NCI-H1417 treated with DMSO at 0.1 percent for 48 hours (cell line): Measurements from ENCODE around the gene SNX24.
A peak's percentile ranks its signal among the peaks of the same experiment; 100 is the strongest.

Experiments
- DNase-seq: peaks from one replicate; lab custom pipeline; 2025; lab: John Stamatoyannopoulos, UW

The SNX24 gene

DNA sequence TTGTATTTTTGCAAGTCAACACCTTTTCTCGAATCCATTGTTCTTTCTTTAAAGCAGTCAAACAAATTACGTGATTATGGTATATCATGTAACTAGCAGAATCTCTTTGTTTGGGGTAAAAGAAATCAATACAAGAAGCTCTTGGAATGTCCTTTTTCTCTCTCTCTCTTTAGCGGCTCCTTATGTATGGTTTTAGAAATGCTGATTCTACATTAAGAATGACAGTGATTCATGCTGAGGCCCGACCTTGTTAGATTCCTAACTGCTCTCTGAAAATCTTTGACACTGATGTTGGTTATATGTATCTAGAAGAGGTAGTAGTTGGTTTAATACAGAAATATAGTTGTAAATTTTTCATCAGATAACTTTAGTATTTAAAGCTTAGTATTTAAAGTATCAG lies 76.4 kb downstream of the SNX24 start:
- DNase-seq = no peak

DNA sequence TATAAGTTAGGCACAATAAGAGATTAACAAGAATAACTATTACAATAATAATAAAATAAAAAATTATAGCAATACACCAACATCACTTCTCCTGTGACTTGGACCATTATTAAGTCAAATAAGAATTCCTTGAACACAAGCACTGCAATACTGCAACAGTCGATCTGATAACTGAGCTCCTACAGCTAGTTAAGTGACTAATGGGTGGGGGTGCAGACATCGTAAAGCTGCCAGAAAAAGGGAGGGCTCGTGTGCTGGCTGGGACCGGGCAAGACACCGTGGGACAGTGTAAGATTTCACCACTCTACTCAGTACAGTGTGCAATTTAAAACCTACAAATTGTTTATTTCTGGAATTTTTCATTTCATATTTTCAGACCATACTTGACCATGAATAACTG lies 78.8 kb downstream of the SNX24 start:
- no peak for DNase-seq

DNA sequence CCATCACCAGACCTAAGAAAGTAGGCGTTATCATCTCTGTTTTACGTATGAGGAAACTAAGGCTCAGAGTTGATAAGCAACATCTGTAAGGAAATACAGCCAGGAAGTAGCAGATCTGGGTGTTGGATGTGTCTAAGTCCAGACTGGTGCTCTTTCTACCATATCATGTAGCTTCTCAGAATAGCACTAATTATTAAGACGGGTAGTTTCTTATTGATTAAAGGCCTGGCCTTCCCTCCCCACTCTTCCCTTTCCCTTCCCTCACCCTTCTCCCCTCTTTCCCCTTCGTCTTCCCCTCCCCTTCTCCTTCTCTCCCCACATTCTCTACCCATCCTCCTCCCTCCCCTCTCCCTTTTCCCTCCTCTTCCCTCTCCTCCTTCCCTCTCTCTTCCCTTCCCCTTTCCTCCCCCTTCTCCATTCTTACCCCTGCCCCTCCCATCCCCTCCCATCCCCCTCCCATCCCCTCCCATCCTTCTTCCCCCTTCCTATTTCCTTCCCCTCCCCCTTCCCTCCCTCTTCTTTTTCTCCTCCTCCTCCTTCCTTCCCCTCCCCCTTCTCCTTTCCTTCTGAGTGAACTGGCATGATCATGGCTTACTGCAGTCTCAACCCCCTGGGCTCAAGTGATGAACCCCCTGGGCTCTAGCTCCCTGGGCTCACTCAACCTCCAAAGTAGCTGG lies 79.4 kb downstream of the SNX24 start:
- DNase-seq = no peak

DNA sequence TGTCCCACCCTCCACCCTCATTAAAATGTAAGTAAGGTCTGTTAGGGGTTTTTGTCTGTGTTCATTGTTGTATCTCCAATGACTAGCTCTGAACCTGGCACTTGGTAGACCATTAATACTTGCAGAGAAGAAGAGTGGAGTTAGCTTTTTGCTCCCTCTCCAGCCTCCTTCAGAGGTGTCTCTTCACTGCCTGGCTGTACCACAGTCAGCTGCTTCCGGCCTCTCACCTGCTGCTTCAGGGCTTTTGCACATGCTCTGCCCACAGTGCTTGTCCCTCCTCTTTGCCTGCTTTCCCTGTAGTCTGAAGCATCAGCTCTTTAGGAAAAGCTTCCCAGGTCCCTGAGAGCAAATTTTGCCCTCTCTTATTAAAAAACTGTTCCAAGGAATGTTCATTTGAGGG lies 83.6 kb downstream of the SNX24 start:
- no peak for DNase-seq

DNA sequence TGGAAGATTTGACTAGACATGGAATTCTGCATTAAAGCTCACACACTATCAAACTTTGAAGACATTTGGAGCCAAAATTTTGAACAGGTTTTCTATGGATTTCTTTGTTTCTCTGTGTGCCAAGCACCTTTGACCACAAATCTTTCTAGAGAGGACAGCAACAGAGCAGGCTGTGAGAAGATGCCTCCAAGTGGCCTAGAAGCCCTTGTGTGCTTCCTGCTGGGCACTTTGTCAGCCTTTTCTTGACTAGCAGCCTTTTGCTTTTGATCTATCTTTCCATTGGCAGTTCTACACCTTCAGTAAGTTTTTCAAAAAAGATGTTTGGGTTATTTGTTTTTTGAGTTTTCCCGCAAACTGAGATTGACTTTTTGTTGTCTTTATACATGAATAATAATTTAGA lies 84.6 kb downstream of the SNX24 start:
- DNase-seq = no peak

DNA sequence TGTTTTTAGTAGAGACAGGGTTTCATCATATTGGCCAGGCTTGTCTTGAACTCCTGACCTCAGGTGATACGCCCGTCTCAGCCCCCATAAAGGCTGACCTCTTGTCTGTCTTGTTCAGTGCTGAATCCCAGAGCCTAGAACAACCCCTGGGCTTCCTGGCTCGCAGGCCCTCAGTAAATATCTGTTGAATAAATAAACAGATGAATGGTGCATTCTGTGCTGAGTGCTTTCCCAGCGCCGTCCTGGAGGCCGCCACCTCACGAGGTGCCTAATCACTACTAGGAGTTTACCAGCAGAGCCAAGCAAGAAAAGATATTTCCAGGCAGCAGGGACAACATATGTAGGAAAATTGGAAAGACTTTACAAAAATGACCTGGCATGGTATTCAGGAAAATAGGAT lies 88.5 kb downstream of the SNX24 start:
- DNase-seq = no peak

DNA sequence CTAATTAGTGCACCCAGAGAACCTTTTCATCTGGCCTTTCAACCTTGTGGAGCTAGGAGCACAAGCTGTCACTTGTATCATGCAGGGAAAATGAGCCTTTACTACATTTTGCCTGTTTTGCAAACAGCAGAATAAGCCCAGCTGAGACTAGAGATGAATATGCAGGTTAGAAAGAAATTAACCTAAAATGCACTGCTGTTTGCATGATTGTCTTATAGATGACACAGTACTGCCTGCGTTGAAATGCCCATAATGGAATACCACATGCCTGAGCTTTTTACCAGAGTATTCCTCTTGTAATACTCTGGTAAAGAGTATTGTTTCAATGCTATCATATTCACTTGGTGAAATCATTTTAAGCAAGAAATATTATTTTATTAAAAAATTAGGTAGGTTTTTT lies 90.7 kb downstream of the SNX24 start:
- DNase-seq = no peak

DNA sequence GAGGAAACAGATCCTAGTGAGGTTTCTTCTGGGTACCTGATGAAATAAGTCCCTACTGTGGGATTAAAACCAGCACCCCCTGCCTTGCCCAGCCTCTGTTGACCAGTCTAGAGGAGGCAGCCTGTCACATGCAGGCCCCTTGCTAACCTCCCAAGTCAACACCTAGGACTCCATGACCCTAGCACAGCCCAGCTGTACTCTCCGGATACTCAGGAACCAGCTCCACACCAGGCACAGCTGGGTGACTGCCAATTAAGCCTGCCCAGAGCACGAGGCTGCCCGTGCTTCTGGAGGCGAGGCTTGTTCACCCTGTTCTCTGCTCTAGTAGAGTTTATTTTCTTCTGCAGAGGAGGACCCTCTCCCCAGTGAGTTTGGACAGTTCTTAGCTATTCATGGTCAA lies 92.5 kb downstream of the SNX24 start:
- DNase-seq = no peak

DNA sequence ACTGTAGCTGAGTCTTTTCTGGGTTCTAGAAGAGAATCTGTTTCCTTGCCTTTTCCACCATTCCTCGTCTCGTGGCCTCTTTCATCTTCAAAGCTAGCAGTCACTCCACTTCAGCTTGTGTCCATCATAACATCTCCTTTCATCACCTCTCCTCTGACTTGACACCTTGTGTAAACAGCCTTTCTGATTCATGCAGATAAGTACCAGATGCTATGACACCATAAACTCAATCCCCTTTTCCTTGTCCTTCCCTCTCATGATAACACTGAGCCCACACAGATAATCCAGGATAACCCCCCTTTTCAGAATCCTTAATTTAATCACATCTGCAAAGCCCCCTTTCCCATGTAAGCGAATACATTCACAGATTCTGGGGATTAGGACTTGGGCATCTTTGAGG lies 95.5 kb downstream of the SNX24 start:
- DNase-seq = no peak

DNA sequence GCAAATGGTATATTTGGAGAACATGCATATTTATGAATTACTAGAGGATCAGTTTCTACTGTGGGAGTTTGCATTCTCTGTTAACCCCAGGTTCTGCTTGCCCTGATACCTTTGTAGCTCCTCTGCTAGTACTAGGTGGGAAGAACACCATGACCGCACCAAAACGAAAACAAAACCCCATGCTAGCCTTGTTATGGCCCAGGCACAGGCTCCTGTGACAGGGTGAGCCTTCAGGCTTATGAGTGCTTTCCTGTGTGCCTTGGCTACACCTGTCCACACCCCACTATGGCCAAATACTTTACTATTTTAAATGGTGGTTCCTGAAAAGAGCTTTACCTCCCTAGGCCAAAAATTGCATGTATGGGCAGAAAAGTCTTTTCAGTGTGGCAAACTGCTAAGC lies 96.3 kb downstream of the SNX24 start:
- no peak for DNase-seq

DNA sequence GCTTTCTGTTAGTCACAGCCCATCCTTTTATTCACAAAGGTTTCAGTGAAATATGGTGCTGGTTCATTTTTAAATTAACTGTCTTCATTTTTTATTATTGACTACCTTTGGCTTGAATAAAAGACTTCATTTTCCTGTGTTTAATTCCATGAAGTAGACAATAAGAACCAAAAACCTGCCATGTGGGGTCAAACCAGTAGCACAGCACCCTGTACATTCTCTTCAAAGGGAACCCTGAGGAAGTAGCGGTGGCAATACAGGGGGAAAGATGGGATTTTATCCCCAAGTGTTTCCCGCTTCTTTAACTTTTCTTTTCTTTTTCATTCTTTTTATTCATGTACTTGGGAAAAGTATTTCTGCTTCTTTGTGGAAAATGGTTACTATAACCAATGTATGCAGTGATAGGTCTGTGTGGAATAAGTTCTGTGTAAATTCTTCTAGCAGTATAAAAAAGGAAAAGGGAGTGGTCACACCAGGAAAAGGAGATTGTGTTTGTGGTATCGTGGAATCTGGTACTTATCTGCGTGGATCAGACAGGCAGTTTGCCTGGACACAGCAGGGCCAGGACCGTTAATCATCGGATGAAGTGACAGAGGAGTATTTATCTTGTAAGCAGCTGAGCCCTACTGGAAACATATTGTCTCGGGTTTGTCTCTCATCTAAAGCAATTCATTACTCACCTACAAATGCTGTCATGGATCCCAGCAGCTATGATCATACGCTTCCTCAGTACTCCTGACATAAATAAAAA lies 96.9 kb downstream of the SNX24 start:
- peak; percentile 2 for DNase-seq

DNA sequence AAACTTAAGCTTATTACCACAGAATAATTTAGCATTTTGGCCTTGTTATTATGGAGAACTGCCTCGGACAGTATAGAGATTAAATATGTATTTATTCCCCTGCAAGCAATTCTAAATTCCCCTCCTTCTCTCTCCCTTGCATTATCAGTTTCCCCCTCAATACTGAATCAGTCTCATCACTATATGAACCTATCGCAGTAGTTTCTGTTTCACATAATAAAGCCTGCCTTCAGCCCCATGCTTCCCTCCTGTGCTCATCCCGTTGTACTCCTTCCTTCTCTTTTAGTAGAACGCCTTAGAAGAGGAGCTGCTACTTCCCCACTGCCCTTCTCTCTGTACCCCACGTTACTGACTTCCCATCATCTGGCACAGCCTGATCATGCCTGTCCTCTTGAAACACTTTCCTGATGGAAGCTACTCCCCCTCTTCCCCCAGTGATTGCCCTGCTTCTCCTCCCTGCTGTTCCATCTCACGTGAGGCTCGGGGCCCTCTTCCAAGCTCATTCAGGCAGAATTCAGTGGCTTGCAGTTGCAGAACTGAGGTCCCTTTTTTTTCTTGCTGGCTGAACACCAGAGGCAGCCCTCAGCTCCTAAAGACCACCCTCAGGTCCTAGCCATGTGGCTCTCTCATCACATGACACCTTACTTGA lies 97.8 kb downstream of the SNX24 start:
- no peak for DNase-seq

DNA sequence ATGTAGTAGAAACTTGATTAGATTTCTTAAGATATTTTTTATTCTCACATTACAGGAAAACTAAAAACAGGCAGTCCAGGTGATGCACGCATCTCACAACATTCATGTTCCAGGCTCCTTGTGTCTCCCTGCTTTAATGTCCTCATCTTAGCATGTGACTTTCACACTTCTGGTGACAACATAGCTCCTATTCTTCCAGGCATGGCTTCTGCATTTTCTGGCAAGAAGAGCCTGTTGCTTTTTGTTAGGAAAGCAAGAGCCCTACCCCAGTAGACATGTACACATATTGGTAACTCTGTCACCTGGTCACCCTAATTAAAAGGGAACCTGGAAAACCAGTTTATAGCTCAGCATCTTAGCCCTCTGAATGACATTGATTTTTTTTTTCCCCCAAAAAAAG lies 98.6 kb downstream of the SNX24 start:
- DNase-seq = no peak

DNA sequence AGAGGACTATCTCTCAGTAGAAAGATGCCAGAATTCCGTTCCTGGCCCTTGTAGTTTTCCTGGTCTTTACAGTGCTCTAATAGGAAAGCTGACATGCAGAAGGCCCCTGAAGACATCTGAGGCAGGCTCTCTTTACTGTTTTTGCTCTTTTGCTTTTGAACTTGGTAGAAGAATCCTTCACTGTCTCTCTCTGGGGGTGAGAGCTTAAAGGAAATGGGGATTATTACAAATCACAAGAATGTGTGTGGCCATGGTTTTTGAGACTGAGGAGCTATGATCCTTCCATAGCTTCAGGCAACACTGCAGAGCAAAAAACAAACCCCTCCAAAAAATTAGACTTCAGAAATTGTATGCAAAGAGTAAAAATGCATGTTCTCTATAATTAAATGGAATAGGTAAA lies 102.0 kb downstream of the SNX24 start:
- DNase-seq = no peak

DNA sequence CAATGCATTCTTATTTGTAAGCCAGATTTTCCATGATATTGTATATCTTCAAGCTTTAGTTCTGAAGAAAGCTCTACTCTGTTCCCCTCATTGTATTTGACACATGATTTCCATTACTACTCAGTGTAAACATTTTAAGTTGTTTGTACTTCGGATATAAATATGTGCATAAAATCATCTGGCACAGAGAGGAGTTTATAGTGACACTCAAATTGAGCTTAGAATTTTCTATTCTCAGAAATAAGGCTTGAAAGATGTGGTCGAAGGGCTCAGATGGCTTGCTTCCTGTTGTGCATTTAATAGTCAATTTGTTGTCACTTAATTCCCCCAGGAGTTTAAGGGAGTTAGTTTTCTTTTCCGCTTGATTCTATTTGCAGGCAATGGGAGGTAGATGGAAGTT lies 102.4 kb downstream of the SNX24 start:
- no peak for DNase-seq

DNA sequence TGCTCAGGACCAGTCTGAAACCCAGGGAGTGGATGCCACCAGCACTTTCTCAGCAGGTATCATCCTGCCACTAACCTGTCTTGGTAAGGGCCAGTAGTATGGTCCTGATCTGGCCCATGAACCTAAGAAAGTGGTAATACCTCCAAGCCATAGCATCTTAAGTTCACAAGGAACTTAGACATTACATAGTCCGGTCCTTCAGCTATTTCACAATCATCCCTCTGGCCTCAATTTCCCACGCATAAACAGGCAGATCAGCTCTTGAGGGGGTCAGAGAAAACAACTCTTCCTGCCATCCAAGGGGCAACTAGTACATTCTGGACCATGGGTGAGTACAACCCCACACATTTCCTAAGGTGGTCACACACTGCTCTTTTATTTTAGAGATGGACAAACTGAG lies 102.9 kb downstream of the SNX24 start:
- DNase-seq = no peak

DNA sequence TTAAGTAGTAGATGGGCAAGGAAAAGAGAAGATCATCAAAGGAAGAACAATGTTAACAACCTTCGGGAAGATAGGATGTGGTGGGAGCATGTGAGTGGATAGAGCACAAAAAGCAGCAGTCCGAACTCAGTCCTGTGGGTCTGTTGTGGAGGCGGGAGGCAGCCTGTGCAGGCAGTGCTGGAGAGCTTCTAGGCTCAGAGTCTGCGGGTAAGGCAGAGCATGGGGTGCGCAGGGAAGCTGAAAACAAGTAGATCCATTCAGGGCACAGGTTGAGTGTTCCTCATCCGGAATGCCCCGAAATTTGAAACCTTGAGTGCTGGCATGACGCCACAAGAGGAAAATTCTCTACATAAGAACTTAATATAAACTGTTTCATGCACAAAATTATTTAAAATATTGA lies 106.2 kb downstream of the SNX24 start:
- DNase-seq = no peak

DNA sequence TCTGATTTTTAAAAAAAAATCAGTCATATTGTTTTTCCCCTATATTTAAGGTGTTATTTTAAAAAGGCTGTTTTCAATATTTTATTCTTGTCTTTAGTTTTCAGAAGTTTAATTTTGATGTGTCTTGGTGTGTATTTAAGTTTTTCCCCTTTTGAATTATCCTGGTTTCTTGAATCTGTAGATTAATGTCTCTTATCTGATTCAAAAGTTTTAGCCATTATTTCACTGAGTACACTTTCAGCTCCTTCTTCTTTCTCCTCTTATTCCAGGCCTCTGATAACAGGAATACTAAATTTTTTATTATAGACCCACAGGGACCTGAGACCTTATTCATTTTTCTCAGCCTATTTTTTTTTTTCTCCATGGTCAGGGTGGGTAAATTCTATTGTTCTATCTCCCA lies 109.3 kb downstream of the SNX24 start:
- no peak for DNase-seq

DNA sequence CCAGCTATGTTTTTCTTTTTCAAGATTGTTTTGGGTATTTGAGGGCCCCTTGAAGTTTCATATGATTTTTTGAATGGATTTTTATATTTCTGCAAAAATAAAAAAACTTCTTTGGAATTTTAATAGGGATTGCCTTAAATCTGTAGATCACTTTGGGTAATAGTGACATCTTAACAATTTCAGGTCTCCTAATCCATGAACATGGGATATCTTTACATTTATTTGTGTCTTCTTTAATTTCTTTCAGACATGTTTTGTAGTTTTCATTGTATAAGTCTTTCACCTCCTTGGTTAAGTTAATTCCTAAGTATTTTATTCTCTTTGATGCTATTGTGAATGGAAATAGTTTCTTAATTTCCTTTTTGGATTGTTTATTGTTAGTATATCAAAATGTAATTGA lies 112.0 kb downstream of the SNX24 start:
- DNase-seq = no peak

DNA sequence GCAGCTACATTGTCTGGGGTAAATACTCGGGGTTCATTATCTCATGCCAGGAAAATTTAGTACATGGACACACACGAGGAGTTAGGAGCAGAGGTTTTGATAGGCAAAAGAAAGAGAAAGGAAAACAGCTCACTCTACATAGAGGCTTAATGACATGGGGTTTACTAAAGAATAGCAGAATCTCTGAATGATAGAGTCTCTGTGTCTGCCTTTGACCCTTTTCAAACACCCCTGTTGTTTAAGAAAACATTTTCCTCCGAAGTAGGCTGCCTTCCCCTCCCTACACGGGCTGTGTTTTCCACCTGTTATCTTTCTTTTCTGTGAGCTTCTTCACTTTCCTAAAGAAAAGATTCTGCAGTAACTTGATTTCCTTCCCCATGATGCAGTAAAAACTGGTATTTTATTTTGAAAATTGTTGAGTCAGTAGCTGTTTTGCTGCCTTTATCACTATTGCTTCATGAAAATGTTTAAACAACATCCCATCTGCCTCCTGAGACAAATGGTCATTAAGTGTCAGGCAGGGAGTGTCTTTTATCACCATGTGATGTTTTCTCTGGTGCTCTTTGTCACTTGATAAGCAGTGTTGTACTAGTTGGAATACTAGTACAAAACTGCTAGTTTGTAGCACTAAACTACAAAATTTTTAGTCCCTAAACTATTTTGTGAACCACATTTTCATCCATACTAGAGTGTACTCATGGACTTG lies 114.5 kb downstream of the SNX24 start:
- DNase-seq = no peak

DNA sequence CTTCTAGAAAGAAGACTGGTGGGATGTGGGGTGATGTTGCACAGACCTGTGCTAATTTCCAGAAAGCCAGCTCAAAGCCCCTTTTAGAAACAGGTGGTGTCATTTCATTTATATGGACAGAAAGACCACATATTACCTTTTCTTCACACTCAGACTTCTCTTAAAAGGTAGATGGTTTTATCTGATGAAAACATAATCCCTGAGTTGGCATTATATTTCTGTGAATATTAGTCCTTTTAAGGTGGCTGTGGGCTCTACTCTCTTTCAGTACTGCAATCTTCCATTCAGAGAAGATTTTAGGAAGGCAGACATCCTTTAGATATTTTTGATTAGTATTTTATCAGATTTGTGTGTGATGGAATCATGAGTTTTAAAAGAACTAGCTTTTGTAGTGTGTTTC lies 117.9 kb downstream of the SNX24 start:
- DNase-seq = no peak

DNA sequence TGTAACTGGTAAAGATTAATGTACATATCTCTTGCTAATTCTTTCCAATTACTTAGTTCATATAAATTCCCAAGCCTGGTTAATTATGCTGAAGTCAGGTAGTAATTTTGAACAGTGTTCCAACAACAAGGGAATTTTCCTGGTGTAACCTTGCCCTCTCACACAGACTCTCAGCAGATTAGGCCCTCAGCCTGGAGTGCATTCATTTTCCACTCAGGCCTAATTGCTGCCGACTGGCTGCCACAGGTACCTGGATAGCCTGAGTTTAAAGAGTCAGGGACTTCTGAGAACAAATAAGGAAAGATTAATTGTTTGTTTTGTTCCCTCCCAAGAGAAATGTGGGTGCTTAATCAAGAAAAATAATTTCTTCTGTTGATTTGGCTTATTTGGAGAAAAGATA lies 119.7 kb downstream of the SNX24 start:
- DNase-seq = peak; percentile 9

DNA sequence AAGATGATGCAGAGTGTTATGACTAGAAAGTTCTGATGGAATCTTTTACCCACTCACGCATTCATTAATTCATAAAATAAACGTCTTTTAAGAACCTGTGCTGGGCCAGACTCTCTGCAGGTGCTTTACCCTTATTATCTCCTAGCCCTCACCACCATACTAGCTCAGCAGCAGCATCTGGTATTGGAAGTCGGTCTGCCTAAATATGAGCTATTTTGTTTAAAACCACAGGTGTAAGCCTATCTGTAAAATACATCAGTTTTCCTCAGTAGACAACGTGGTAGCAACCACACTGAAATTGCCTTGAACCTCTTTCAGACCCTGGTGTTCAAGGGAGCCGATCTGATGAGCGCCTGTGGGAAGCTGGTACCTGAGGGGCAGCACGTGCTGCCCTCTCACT lies 121.7 kb downstream of the SNX24 start:
- DNase-seq = no peak
